Right kidney (tissue), 9 donors: ENCODE measurements around the gene RAB11FIP2.
"Not testable (repeated sequence)": the region's sequence is repeated elsewhere in the genome, so short reads cannot be mapped to it uniquely, and the experiment has no call there.

Source experiments
- DNase-seq: peaks from one replicate; pipeline ENCODE4 v3.0.0-alpha.2; 2016
- long read RNA-seq, 8 donors: transcript quantifications; one replicate each; lab custom pipeline, GENCODE V29; 2026

Gene RAB11FIP2, protein sequence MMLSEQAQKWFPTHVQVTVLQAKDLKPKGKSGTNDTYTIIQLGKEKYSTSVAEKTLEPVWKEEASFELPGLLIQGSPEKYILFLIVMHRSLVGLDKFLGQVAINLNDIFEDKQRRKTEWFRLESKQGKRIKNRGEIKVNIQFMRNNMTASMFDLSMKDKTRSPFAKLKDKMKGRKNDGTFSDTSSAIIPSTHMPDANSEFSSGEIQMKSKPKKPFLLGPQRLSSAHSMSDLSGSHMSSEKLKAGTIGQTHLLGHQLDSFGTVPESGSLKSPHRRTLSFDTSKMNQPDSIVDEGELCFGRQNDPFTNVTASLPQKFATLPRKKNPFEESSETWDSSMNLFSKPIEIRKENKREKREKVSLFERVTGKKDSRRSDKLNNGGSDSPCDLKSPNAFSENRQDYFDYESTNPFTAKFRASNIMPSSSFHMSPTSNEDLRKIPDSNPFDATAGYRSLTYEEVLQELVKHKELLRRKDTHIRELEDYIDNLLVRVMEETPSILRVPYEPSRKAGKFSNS
- long read RNA-seq, donor 1, full-length matches to known transcripts, result 4 of 21 reads
- long read RNA-seq, donor 1, partial matches to known transcripts, result 17 of 21 reads
- long read RNA-seq, donor 1, other reads (novel, unspliced or antisense), result 0 of 21 reads
- long read RNA-seq, donor 2, full-length matches to known transcripts, result 4 of 4 reads
- long read RNA-seq, donor 2, partial matches to known transcripts, result 0 of 4 reads
- long read RNA-seq, donor 2, other reads (novel, unspliced or antisense), result 0 of 4 reads
- long read RNA-seq, donor 3, full-length matches to known transcripts, result 5 of 5 reads
- long read RNA-seq, donor 3, partial matches to known transcripts, result 0 of 5 reads
- long read RNA-seq, donor 3, other reads (novel, unspliced or antisense), result 0 of 5 reads
- long read RNA-seq, donor 4, full-length matches to known transcripts, result 9 of 9 reads
- long read RNA-seq, donor 4, partial matches to known transcripts, result 0 of 9 reads
- long read RNA-seq, donor 4, other reads (novel, unspliced or antisense), result 0 of 9 reads
- long read RNA-seq, donor 5, full-length matches to known transcripts, result 6 of 6 reads
- long read RNA-seq, donor 5, partial matches to known transcripts, result 0 of 6 reads
- long read RNA-seq, donor 5, other reads (novel, unspliced or antisense), result 0 of 6 reads
- long read RNA-seq, donor 6, full-length matches to known transcripts, result 4 of 4 reads
- long read RNA-seq, donor 6, partial matches to known transcripts, result 0 of 4 reads
- long read RNA-seq, donor 6, other reads (novel, unspliced or antisense), result 0 of 4 reads
- long read RNA-seq, donor 7, full-length matches to known transcripts, result 12 of 19 reads
- long read RNA-seq, donor 7, partial matches to known transcripts, result 7 of 19 reads
- long read RNA-seq, donor 7, other reads (novel, unspliced or antisense), result 0 of 19 reads
- long read RNA-seq, donor 8, full-length matches to known transcripts, result 5 of 5 reads
- long read RNA-seq, donor 8, partial matches to known transcripts, result 0 of 5 reads
- long read RNA-seq, donor 8, other reads (novel, unspliced or antisense), result 0 of 5 reads

DNA sequence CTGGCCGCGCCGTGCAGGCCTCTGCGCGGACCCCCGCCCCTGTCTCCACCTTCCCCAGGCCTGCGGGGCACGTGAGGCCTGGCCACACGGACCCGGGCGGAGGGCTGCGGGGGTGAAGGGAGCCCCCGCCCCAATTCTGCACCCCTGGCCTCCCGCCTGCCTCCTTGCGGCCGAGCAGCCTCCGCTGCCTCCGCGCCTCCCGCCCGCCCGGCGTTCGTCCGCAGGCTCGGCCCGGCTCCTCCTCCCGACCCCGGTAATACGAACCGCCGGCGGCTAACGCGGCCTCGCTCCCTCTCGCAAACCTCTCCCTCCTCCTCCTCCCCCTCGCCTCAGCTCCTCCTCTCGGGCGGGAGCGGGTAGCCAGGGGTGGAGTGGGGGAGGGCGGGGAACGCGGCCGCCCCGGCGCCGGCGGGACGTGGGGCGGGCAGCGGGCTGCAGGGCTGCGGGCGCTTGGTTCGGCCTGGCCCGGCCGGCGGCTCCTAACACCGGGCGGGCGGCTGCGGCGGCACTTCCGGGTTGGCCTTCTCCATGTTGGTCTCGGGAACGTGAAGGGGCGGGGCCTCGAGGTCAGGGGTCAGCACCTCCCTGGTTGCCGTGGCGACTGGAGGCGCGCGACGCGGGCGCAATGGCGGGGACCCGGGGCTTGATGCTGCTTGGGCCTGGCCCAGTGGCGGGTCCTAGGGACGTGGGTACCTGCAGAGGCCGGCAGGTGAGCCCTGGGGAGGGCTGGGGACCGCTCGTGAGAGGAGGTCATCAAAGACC lies at the start of gene RAB11FIP2:
RAB11FIP2 (minus strand) TSS at position 547 of the 762 bp plus-strand sequence. CDS start 778 bp downstream, outside the sequence.
- DNase-seq, result peak; percentile 92

DNA sequence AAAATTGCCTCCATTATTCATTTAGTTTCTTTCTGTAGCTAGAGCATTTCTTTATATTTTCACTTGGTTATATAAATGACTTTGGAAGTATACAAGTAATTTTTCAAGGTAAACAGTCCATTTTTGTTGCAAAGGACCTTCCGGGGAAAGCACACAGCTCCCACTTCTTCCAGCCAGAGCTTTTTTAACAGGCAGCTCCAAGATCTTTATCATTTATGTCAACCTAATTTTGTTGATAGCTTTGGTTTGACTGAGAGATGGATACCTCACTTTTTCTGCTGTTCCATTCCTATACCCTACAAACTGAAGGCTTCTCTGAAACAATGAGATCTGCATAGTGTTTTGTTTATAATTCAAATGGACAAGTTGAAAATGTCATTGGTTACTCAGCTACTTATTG lies 49.3 kb upstream of the RAB11FIP2 start:
- no peak for DNase-seq

DNA sequence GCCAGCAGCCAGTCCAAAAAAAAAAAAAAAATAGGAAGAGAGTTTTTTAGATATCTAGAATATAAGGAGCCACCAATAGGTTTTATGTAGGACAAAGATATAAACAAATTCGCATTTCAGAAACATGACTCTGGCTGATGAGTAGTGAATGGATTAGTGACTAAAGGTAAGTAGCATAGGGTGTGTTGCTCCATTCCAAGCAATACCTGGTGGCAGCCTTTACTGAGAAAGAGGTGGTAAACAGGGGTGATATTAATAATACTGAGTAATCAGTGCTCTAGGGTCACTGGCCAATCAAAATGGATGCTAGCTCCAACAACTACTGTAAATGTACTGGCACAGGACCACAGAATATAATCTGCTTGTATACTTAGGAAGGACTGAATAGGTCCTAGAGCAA lies 45.5 kb upstream of the RAB11FIP2 start:
- no peak for DNase-seq

DNA sequence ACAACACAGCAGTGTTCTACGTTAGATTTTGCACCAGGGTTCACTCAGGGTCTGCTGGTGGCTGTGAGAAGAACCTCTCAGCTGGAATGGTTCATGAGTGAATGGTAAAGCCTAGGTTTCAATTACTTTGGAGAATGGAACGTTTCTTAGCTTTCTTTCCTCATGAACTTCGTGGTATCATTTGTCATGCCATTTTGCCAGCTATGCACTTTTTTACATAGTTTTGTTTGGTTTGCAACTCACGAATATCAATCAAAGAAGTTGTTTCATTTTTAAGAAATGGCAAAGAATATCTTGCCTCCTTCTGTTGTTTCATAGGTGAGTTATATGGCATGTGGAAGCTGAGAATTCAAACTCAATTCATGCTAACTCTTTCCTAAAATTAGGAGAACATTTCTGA lies 34.1 kb upstream of the RAB11FIP2 start:
- DNase-seq, result no peak

DNA sequence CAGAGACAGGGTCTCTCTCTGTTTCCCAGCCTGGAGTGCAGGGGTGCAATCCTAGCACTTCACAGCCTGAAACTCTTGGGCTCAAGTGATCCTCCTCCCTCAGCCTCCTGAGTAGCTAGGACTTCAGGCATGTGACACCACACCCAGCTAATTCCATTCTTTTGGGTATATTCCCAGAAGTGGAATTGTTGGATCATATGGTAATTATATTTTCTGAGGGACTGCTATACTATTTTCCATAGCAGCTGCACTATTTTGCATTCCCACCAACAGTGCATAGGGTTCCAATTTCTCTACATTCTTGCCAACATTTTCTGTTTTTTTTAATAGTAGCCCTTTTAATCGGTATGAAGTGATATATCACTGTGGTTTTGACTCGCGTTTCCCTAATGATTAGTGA lies 30.0 kb upstream of the RAB11FIP2 start:
- DNase-seq, result no peak

DNA sequence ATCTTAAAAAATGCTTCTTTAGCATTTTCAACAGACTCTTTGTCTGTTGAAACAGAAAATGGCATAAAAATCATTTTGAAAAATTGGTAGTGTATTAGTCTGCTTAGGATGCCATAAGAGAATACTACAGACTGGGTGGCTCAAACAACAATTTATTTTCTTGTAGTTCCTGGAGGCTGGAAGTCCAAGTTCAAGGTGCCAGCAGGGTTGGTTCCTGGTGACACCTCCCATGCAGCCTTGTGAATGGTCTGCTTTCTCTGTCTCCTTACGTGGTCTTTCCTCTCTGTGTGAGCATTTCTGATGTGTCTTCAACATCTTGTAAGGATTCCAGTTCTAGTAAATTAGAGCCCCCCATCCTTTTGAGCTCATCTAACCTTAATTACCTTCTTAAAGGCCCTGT lies 26.1 kb upstream of the RAB11FIP2 start:
- DNase-seq, result no peak

DNA sequence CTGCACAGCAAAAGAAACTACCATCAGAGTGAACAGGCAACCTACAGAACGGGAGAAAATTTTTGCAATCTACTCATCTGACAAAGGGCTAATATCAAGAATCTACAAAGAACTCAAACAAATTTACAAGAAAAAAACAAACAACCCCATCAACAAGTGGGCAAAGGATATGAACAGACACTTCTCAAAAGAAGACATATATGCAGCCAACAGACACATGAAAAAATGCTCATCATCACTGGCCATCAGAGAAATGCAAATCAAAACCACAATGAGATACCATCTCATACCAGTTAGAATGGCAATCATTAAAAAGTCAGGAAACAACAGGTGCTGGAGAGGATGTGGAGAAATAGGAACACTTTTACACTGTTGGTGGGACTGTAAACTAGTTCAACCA lies 20.6 kb upstream of the RAB11FIP2 start:
- DNase-seq, result not testable (repeated sequence)

DNA sequence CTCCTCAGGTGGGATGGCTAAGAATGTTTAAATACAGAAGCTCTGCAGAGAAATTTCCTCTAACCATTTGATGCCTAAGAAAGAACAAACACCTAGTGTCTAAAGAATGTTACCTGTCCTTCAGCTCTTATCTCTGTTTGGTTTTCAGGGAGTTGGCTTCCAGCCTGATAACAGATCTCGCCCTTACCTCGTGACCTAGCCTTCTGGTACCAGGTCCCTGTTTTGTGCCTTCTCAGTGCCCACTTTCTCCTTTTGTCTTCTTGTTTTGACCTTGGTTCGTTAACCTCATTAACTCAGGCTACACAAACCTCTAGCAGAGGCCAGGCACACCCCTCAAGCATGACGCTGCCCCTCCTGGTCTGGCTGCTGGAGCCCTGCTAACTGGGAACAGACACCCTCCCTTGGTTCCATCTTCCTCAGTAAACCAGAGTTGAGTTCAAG lies 16.1 kb upstream of the RAB11FIP2 start:
- DNase-seq, result no peak

DNA sequence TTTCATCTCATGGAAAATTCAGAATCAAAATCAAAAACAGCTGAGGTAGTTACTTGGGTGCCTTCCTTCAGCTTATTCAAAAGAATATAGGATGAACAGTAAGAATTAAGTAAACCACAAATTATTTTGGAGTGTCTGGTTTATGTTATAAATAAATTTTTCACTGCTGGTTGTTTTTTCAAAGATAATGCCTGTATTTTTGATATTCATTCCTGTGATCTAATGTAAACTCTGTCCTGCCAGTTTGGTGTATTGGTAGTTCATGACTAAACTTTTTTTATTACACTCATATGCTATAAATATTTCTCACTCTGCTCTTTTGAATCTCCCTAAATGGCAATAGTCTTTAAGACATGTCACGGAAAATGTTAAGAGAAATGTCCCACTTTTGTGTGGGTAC lies 11.6 kb upstream of the RAB11FIP2 start:
- no peak for DNase-seq

DNA sequence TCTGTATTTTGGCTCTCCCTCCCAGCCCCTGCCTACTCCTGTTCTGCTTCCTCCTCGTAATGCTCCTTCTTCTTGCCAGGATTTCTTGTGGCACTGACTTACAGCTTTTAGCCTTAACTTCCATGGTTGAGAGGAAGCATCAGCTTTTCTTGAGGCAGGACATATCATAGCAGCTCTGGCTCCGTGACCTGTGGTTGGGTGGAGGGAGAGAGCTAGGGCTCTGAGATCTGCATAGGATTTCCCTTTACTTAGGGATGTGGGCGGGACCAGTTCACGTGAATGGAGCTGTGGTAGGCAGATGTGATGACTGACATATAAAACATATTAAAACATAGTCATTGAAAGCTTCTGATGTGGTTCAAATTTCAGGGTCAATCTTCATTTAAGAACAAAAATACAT lies 10.6 kb upstream of the RAB11FIP2 start:
- DNase-seq, result no peak

DNA sequence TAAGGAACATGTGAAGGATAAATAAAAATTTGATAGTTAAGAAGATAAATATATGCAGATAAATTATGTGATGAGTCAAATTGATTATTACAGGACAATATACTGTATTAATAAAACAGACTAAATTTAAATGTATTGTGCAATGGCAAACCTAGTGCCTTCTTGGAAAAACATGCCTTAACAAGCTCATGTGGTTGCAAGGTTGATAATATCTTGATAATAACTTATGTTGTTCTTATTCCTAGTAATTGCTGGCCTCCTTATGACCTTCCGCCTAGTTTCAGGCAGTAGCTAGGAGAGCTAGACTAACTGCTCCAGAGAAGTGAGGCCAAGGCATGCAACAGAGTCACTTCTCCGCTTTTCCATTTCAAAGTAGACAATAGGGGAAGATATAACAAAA lies 7.6 kb upstream of the RAB11FIP2 start:
- no peak for DNase-seq

DNA sequence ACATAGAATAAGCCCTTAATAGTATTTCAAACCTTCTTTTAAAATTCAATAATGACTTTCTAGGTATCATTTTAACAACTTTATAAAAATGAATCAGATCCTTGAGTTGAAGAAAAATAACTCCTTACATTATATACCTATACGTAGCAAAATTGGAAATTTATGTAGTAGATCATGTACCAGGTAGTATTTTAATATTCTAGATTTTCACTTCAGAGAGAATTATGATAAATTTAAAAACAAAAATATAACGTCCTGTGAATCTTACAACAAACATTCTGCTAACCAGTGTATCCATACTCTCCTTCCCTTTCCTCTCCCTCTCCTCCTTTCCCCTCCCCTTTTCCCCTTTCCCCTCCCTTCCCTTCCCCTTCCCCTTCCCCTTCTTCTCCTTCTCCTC lies 6.1 kb upstream of the RAB11FIP2 start:
- no peak for DNase-seq

DNA sequence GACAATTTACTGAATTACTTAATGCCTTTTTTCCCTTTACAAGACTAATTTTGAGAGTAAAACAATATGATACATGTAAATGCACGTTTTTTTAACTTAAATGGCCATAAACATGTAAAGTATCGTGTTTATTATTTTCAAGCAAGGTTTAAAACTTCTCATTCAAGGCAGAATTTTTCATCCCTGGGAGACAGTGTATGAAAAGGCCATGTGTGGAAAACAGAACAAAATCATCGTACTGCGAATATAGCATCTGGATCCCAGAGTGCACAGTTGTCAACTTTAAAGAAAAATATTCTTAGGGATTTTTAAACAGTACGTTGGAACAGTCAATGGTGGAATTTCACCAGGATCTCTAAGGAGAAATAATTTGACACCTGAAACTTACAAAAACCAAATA lies 1.1 kb upstream of the RAB11FIP2 start:
- DNase-seq, result no peak

DNA sequence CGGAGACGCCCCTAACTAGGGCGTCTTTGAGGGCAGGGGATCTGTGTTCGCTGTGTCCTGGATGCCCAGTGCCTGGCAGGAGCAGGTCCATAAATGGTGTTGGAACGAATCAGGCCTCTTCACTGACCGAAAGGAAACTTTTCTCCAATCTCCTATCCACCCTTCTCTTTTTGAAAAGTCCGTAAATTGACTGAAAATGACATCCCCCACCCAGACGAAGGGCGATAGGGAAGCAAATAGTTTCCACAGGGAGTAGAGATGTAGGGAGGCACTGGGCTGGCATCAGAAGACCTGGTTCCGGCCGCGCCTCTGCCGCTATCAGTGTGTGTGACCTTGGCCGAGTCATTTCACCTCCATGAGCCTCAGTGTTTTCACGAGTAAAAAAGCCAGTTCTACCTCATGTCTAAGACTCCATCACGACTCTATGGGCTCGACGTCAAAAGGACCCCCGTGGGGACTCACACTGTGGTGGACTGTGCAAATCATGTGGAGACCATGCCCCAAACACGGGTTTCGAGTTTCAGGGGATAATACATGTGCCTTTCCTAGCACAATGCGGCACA lies 497 bp upstream of the RAB11FIP2 start:
- no peak for DNase-seq

DNA sequence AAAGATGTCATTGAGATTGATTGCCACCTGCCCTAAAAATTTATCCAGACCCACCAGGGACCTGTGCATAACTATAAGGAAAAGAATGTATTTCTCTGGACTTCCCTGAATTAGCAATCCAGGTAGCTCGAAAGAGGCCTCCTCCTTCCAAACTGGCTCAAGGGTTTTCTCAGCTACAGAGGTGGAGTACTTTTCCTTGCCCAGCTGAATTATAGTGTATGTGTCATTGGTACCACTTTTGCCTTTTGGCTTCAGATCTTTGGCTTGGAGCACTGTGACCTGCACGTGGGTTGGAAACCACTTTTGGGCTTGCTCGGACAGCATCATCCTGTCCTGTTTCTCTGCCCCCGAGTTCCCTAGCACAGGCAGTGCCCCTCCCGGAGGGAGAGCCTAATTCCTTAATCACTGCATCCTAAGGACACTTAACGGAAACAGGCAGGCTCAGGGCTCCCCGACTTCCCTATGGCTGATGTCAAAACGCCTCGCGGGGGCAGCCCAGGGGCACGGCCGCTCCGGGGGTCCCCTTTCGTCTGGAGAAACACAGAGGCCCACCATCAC lies 825 bp downstream of the RAB11FIP2 start:
- no peak for DNase-seq

DNA sequence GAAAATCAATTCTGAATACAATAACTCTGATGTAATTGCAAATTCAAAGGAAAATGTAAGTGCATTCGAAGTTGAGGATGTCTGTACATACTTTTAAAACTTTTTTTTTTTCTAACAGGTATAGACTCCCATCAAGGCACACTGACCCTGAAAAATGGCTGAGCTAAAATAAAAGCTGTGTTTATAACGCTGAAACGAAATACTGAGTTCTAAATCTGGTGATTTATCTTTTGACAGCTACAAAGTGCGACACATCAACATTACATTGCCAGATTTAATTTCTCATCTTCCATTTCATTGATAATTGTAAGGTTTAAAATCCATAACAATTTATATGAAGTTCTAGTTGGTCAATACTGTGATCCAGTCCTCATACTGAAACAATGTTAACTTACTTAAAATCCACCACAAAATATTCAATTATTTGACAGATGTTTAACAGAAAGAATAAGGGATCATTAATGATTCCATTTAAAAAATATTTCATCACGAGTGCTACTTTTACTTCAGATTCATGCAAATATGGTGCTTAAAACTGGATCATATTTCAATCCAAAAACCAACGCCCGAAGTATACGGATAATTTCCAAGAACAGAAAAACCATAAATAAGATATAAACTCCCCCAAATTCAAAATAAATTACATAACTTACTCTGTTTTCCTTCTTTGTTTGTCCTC lies 1.4 kb downstream of the RAB11FIP2 start:
- no peak for DNase-seq

DNA sequence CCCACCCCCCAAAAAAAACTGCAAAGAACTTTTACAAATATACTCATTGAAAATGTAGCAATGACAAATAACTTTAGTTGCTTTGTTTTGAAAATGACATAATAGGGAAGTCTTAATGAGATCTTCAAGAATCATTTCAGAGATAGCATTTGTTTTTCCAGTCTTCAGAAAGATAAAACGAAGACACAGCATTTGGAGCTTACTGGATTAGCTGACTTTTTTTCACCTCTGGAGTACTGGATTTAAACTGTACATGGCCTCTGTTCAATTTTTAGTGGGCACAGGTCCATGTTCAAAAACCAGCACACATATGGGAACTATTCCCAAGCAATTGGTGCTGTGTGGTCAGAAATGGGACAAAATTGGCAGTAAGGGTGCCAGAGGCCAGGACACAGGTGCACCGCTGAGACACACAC lies 3.9 kb downstream of the RAB11FIP2 start:
- no peak for DNase-seq

DNA sequence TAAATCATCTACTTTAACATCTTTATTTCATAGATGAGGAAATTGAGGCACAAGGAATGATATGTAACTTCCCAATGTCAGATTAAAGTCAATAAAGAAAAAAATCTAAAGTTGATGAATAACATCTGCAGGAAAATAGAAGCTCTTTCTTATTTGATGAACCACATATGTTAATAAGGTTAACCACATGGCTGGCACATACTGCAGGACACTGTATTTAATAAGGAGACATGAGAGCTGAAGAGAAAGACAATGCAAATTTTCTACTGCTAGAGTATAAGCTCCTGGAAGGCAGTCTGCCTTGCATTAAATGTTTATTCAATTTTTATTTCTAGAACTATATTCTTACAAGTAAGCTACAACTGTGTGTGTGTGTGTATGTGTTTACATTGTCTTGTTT lies 4.4 kb downstream of the RAB11FIP2 start:
- no peak for DNase-seq

DNA sequence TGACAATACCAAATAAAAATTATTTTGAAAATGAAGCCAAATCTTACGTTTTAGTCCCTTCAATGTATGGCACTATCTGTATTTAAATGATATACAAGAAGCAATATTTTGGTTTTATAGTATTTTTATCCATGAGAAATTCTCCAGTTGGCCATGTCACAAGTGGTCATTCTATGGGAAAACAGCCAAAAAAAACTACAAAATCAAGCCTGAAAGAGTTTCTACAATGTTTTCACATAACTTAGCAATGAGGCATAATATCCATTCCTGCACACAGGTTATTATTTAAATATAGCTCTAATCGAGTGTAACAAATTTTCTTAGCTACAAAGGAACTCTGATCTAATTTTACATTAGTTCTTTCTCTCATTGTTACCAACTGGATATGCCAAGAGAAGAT lies 5.4 kb downstream of the RAB11FIP2 start:
- no peak for DNase-seq
